ENCODE results near the gene CNTNAP2. TPM values are rescaled to one million over a fixed set of nuclear protein-coding genes. Genes with fewer than 3 reads are reported as not detected.

CNTNAP2 gene
- total RNA-seq, 4 donors from 2014 or later = not detected

- TF ChIP-seq POLR2A (IDR thresholded peaks at IDR 0.05) (no peak), CTCF (IDR thresholded peaks at IDR 0.05 in 4 of 5, conservative IDR thresholded peaks at IDR 0.05 in 1 of 5) (no peak)
- Histone ChIP-seq H3K9me3 (no peaks in the 10 kb centered on the region), H3K4me1 (no peaks in the 10 kb centered on the region), H3K27ac (no peak overlapping the region), H3K27me3 (no peaks in the 10 kb centered on the region), H3K36me3 (no peaks in the 10 kb centered on the region), H3K4me3 (no peak overlapping the region)
- DNase-seq = no peak
- no peak for ATAC-seq
- intact Hi-C loops (cut with DNase I; ENCODE audit: low total_unique reads) = no loop called here
- in situ Hi-C loops (cut with MboI; ENCODE audit: low sequenced_read_pairs in 4 of 4) = no loop called here
Measured at GRCh38 chr7:146875237-146875785, 758.7 kb downstream of the CNTNAP2 start.

- TF ChIP-seq POLR2A (IDR thresholded peaks at IDR 0.05) (no peak), CTCF (IDR thresholded peaks at IDR 0.05 in 4 of 5, conservative IDR thresholded peaks at IDR 0.05 in 1 of 5) (no peak)
- Histone ChIP-seq H3K27me3 (no peaks in the 10 kb centered on the region), H3K4me3 (no peak overlapping the region), H3K4me1 (no peaks in the 10 kb centered on the region), H3K36me3 (no peaks in the 10 kb centered on the region), H3K27ac (no peak overlapping the region), H3K9me3 (no peaks in the 10 kb centered on the region)
- DNase-seq (no peak), ATAC-seq (no peak)
- in situ Hi-C loops (cut with MboI; ENCODE audit: low sequenced_read_pairs in 4 of 4) = no loop called here
- intact Hi-C loops (cut with DNase I; ENCODE audit: low total_unique reads) = no loop called here
Measured at GRCh38 chr7:146875981-146876380, 759.4 kb downstream of the CNTNAP2 start.

- intact Hi-C loops (cut with DNase I; ENCODE audit: low total_unique reads) = no loop called here
- Histone ChIP-seq H3K4me1 (no peaks in the 10 kb centered on the region), H3K27me3 (no peaks in the 10 kb centered on the region), H3K27ac (no peak overlapping the region), H3K36me3 (no peaks in the 10 kb centered on the region), H3K9me3 (no peaks in the 10 kb centered on the region), H3K4me3 (no peak overlapping the region)
- no peak for DNase-seq
- in situ Hi-C loops (cut with MboI; ENCODE audit: low sequenced_read_pairs in 4 of 4) = no loop called here
- TF ChIP-seq CTCF (IDR thresholded peaks at IDR 0.05 in 4 of 5, conservative IDR thresholded peaks at IDR 0.05 in 1 of 5) = no peak
- TF ChIP-seq POLR2A (IDR thresholded peaks at IDR 0.05) = no peak
- ATAC-seq = no peak
Measured at GRCh38 chr7:146876411-146876810, 759.8 kb downstream of the CNTNAP2 start.

GRCh38 chr7:146878901-146879300 is 762.3 kb downstream of the CNTNAP2 start:
- no peak for TF ChIP-seq CTCF (IDR thresholded peaks at IDR 0.05 in 4 of 5, conservative IDR thresholded peaks at IDR 0.05 in 1 of 5)
- TF ChIP-seq POLR2A (IDR thresholded peaks at IDR 0.05) = no peak
- ATAC-seq = no peak

GRCh38 chr7:146885231-146885630 is 768.6 kb downstream of the CNTNAP2 start:
- no peaks in the 10 kb centered on the region for H3K9me3 ChIP-seq
- in situ Hi-C loops (cut with MboI; ENCODE audit: low sequenced_read_pairs in 4 of 4) (no loop called here), intact Hi-C loops (cut with DNase I; ENCODE audit: low total_unique reads) (no loop called here)
- H3K27me3 ChIP-seq = no peaks in the 10 kb centered on the region
- no peaks in the 10 kb centered on the region for H3K36me3 ChIP-seq
- no peaks in the 10 kb centered on the region for H3K4me1 ChIP-seq
- DNase-seq (no peak), ATAC-seq (no peak)
- TF ChIP-seq CTCF (IDR thresholded peaks at IDR 0.05 in 4 of 5, conservative IDR thresholded peaks at IDR 0.05 in 1 of 5) = no peak
- TF ChIP-seq POLR2A (IDR thresholded peaks at IDR 0.05) = no peak
- no peak overlapping the region for H3K4me3 ChIP-seq
- H3K27ac ChIP-seq = no peak overlapping the region

More at GRCh38 chr7:146878901-146879300, 762.3 kb downstream of the CNTNAP2 start:
- no peak overlapping the region for H3K27ac ChIP-seq
- H3K4me1 ChIP-seq = no peaks in the 10 kb centered on the region
- no peak overlapping the region for H3K4me3 ChIP-seq
- no peaks in the 10 kb centered on the region for H3K9me3 ChIP-seq
- H3K36me3 ChIP-seq = no peaks in the 10 kb centered on the region
- intact Hi-C loops (cut with DNase I; ENCODE audit: low total_unique reads) (no loop called here), in situ Hi-C loops (cut with MboI; ENCODE audit: low sequenced_read_pairs in 4 of 4) (no loop called here)
- DNase-seq = no peak
- H3K27me3 ChIP-seq = no peaks in the 10 kb centered on the region

Data from gastrocnemius medialis (tissue), 4 donors.